Measurements from ENCODE around the gene PXDN. TPM values are rescaled to one million over a fixed set of nuclear protein-coding genes. Genes with fewer than 3 reads are reported as not detected.

PXDN gene
- total and polyA plus RNA-seq, 9 donors = 36.0 to 116 (median 54.5) TPM

DNA sequence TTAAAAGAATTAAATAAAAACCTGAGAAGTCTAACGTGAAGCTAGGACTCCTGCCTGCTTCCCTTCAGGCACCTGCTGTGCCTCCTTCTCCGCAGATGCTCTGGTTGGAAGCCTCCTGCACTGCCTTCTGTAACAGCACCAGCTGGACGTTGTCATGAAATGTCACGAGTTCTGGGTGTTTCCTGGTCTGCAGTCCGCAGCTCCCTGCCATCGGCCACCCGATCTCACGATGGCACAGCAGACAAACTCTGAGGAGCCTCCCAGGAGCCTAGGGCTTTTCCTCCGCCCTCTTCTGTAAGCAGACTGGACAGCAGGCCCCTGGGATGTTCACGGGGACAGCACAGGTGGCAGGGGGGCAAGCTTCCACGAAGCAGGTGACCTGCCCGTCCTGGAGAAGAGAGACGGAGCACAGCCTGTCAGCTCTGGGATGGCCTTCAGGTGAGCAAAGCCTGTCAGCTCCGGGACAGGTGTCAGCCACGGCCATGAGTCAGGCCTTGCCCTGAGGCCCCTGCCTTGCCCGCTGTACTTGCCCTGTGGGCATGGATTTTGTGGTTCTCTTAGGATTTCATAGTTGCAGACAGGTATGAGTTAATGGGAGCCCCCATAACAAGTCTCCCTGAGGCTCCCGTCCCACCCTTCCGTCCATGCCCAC lies 110.3 kb downstream of the PXDN start:
- H3K4me1 ChIP-seq (ENCODE audit: insufficient read depth) = no peaks in the 10 kb centered on the region
- intact Hi-C loops (cut with DNase I) = no loop called here
- no peak overlapping the region for H3K27ac ChIP-seq
- H3K36me3 ChIP-seq = no peaks in the 10 kb centered on the region
- H3K4me3 ChIP-seq = no peak overlapping the region
- no peak for TF ChIP-seq CTCF (IDR thresholded peaks at IDR 0.05)
- no peak for TF ChIP-seq POLR2A (IDR thresholded peaks at IDR 0.05)
- no peak for TF ChIP-seq EP300 (IDR thresholded peaks at IDR 0.05)
- H3K9me3 ChIP-seq = no peaks in the 10 kb centered on the region
- WGBS, 3 donors = 88 to 93% (median 90%) methylated on average over 18 of the region's 18 CpGs
- no peaks in the 10 kb centered on the region for H3K27me3 ChIP-seq
- peak in 1 of 5 donors; percentile 25 for DNase-seq

GRCh38 chr2:1633092-1633671 lies 111.1 kb downstream of the PXDN start:
- Histone ChIP-seq H3K4me3 (no peak overlapping the region), H3K4me1 (ENCODE audit: insufficient read depth) (peaks cover 1% of the 10 kb centered on the region), H3K36me3 (no peaks in the 10 kb centered on the region), H3K27me3 (no peaks in the 10 kb centered on the region), H3K27ac (no peak overlapping the region), H3K9me3 (no peaks in the 10 kb centered on the region)
- intact Hi-C loops (cut with DNase I) = no loop called here
- WGBS, 3 donors = 92 to 96% (median 95%) methylated on average over 17 of the region's 17 CpGs
- DNase-seq = no peak
- TF ChIP-seq CTCF (IDR thresholded peaks at IDR 0.05) = no peak
- TF ChIP-seq POLR2A (IDR thresholded peaks at IDR 0.05) = no peak
- TF ChIP-seq EP300 (IDR thresholded peaks at IDR 0.05) = no peak

- no peak for DNase-seq
- intact Hi-C loops (cut with DNase I) = no loop called here
- TF ChIP-seq EP300 (IDR thresholded peaks at IDR 0.05) (no peak), POLR2A (IDR thresholded peaks at IDR 0.05) (no peak), CTCF (IDR thresholded peaks at IDR 0.05) (no peak)
- H3K27me3 ChIP-seq = no peaks in the 10 kb centered on the region
- H3K4me3 ChIP-seq = no peak overlapping the region
- peaks cover 3% of the 10 kb centered on the region for H3K4me1 ChIP-seq (ENCODE audit: insufficient read depth)
- WGBS, 3 donors = 69 to 82% (median 71%) methylated on average over 13 of the region's 13 CpGs
- H3K36me3 ChIP-seq = no peaks in the 10 kb centered on the region
- H3K27ac ChIP-seq = no peak overlapping the region
- no peaks in the 10 kb centered on the region for H3K9me3 ChIP-seq
These were observed 111.8 kb downstream of the PXDN start for GRCh38 chr2:1632510-1632909.

DNA sequence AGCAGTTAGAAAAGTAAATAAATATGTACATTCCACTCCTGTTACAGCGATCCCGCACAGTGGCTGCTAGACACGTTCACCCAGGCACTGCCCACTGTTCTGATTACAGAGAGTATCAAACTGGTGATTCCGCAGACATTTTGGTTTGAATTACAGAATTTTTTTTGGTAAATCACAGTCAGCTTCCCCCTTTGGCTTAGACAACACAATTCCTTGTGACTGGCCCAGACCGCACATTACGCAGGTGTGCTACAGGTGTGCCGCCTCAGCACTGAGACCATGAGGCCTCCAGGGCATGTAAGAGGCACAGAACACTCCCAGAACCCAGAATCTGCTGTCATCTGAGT lies 112.3 kb downstream of the PXDN start:
- Histone ChIP-seq H3K4me3 (no peak overlapping the region), H3K36me3 (no peaks in the 10 kb centered on the region), H3K27me3 (no peaks in the 10 kb centered on the region), H3K9me3 (no peaks in the 10 kb centered on the region), H3K4me1 (ENCODE audit: insufficient read depth) (peaks cover 3% of the 10 kb centered on the region), H3K27ac (no peak overlapping the region)
- 74 to 78% (median 77%) methylated on average over 7 of the region's 7 CpGs for WGBS, 3 donors
- DNase-seq = no peak
- no peak for TF ChIP-seq CTCF (IDR thresholded peaks at IDR 0.05)
- no peak for TF ChIP-seq EP300 (IDR thresholded peaks at IDR 0.05)
- TF ChIP-seq POLR2A (IDR thresholded peaks at IDR 0.05) = no peak
- intact Hi-C loops (cut with DNase I) = no loop called here
